ENCODE measurements around the gene FES.

GRCh38 chr15:90839187-90840071 is 44.9 kb upstream of the FES start:
- TF ChIP-seq REST (IDR thresholded peaks at IDR 0.05; ENCODE audit: borderline replicate concordance) (no peak), CTCF (IDR thresholded peaks at IDR 0.05; ENCODE audit: poor library complexity, severe bottlenecking) (no peak), RAD21 (conservative IDR thresholded peaks at IDR 0.05) (no peak), POLR2AphosphoS5 (IDR thresholded peaks at IDR 0.05) (no peak), EZH2 (IDR thresholded peaks at IDR 0.05; ENCODE audit: borderline replicate concordance, insufficient read depth, low read length, poor library complexity, severe bottlenecking) (no peak), SMC3 (conservative IDR thresholded peaks at IDR 0.05; ENCODE audit: poor library complexity) (no peak), TAF1 (IDR thresholded peaks at IDR 0.05; ENCODE audit: low read depth) (no peak), MXI1 (conservative IDR thresholded peaks at IDR 0.05; ENCODE audit: poor library complexity, severe bottlenecking) (no peak), EP300 (conservative IDR thresholded peaks at IDR 0.05; ENCODE audit: poor library complexity, severe bottlenecking) (no peak)
